ENCODE data around the gene SLC39A11. TPM values are rescaled to one million over a fixed set of nuclear protein-coding genes. Genes with fewer than 3 reads are reported as not detected.

SLC39A11 gene
- total RNA-seq, 1 experiment from 2014 or later: 57.1 TPM

GRCh38 chr17:72624652-72625051, 467.8 kb downstream of the SLC39A11 start:
- Histone ChIP-seq H3K4me2 (no peak overlapping the region), H2AFZ (no peak overlapping the region), H3K27me3 (ENCODE audit: insufficient read depth, low read depth) (no peaks in the 10 kb centered on the region), H3F3A (ENCODE audit: insufficient read depth, low read depth) (no peaks in the 10 kb centered on the region), H3K4me1 (replicated peaks; ENCODE audit: insufficient read depth) (no peaks in the 10 kb centered on the region), H3K9me2 (ENCODE audit: insufficient read depth) (no peaks in the 10 kb centered on the region), H3K9me3 (ENCODE audit: insufficient read depth, low read depth) (no peaks in the 10 kb centered on the region), H3K36me3 (ENCODE audit: low read depth) (no peaks in the 10 kb centered on the region), H3K27ac (no peak overlapping the region), H3K4me3 (no peak overlapping the region), H3K79me2 (ENCODE audit: low read depth) (no peaks in the 10 kb centered on the region), H4K20me1 (ENCODE audit: insufficient read depth) (no peaks in the 10 kb centered on the region)
- TF ChIP-seq EZH2 (IDR thresholded peaks at IDR 0.05; ENCODE audit: low read depth) (no peak), CTCF (conservative IDR thresholded peaks at IDR 0.05) (no peak)
- ChIA-PET CTCF (no interaction called here), POLR2A (ENCODE audit: unreplicated experiment) (no interaction called here)
- intact Hi-C loops (cut with micrococcal nuclease; ENCODE audit: unreplicated experiment): no loop called here
- BruUV-seq (replicated peaks): no TSS peak
- no peak for DNase-seq

GRCh38 chr17:72624226-72624625, 468.3 kb downstream of the SLC39A11 start:
- Histone ChIP-seq H3K4me2 (no peak overlapping the region), H2AFZ (no peak overlapping the region), H3K27ac (no peak overlapping the region), H3K9me3 (ENCODE audit: insufficient read depth, low read depth) (no peaks in the 10 kb centered on the region), H3K79me2 (ENCODE audit: low read depth) (no peaks in the 10 kb centered on the region), H3F3A (ENCODE audit: insufficient read depth, low read depth) (no peaks in the 10 kb centered on the region), H4K20me1 (ENCODE audit: insufficient read depth) (no peaks in the 10 kb centered on the region), H3K36me3 (ENCODE audit: low read depth) (no peaks in the 10 kb centered on the region), H3K27me3 (ENCODE audit: insufficient read depth, low read depth) (no peaks in the 10 kb centered on the region), H3K4me1 (replicated peaks; ENCODE audit: insufficient read depth) (no peaks in the 10 kb centered on the region), H3K4me3 (no peak overlapping the region), H3K9me2 (ENCODE audit: insufficient read depth) (no peaks in the 10 kb centered on the region)
- BruUV-seq (replicated peaks): no TSS peak
- POLR2A ChIA-PET (ENCODE audit: unreplicated experiment): no interaction called here
- TF ChIP-seq CTCF (conservative IDR thresholded peaks at IDR 0.05) (no peak), EZH2 (IDR thresholded peaks at IDR 0.05; ENCODE audit: low read depth) (no peak)
- CTCF ChIA-PET: no interaction called here
- no peak for DNase-seq
- intact Hi-C loops (cut with micrococcal nuclease; ENCODE audit: unreplicated experiment): no loop called here

GRCh38 chr17:72622661-72623433, 469.6 kb downstream of the SLC39A11 start:
- no peak overlapping the region for H3K4me2 ChIP-seq
- intact Hi-C loops (cut with micrococcal nuclease; ENCODE audit: unreplicated experiment): no loop called here
- no peak overlapping the region for H3K4me3 ChIP-seq
- H3K9me2 ChIP-seq (ENCODE audit: insufficient read depth): no peaks in the 10 kb centered on the region
- no peak overlapping the region for H3K27ac ChIP-seq
- CTCF ChIA-PET: no interaction called here
- H3K79me2 ChIP-seq (ENCODE audit: low read depth): no peaks in the 10 kb centered on the region
- POLR2A ChIA-PET (ENCODE audit: unreplicated experiment): interaction anchor here (0.7 to 0.8 kb wide), 2 partner anchors 42 to 60 kb away, joined by 4 to 5 read pairs; no protein-coding TSS in a partner anchor
- no peaks in the 10 kb centered on the region for H3K9me3 ChIP-seq (ENCODE audit: insufficient read depth, low read depth)
- no TSS peak for BruUV-seq (replicated peaks)
- no peaks in the 10 kb centered on the region for H4K20me1 ChIP-seq (ENCODE audit: insufficient read depth)
- no peak for DNase-seq
- H3K36me3 ChIP-seq (ENCODE audit: low read depth): no peaks in the 10 kb centered on the region
- TF ChIP-seq CTCF (conservative IDR thresholded peaks at IDR 0.05): no peak
- TF ChIP-seq EZH2 (IDR thresholded peaks at IDR 0.05; ENCODE audit: low read depth): no peak
- no peak overlapping the region for H2AFZ ChIP-seq
- peaks cover 11% of the 10 kb centered on the region for H3K4me1 ChIP-seq (replicated peaks; ENCODE audit: insufficient read depth)
- H3K27me3 ChIP-seq (ENCODE audit: insufficient read depth, low read depth): no peaks in the 10 kb centered on the region
- H3F3A ChIP-seq (ENCODE audit: insufficient read depth, low read depth): peaks cover 9% of the 10 kb centered on the region; the same call in 1 of the 2 replicates

All from PC-9 (cell line).